Measurements from ENCODE around the gene PRRX2.

The PRRX2 gene

GRCh38 chr9:129697656-129698253 lies 32.3 kb downstream of the PRRX2 start:
- no peak overlapping the region for H3K4me3 ChIP-seq (ENCODE audit: low read depth, low read length)
- no peak for TF ChIP-seq CTCF (IDR thresholded peaks at IDR 0.05; ENCODE audit: borderline replicate concordance, insufficient read depth, low read depth, low read length)

- TF ChIP-seq CTCF (IDR thresholded peaks at IDR 0.05; ENCODE audit: borderline replicate concordance, insufficient read depth, low read depth, low read length), result no peak
- H3K4me3 ChIP-seq (ENCODE audit: low read depth, low read length), result no peak overlapping the region
Measured at GRCh38 chr9:129698254-129698757, 32.9 kb downstream of the PRRX2 start.

- no peak for TF ChIP-seq CTCF (IDR thresholded peaks at IDR 0.05; ENCODE audit: borderline replicate concordance, insufficient read depth, low read depth, low read length)
- H3K4me3 ChIP-seq (ENCODE audit: low read depth, low read length), result no peak overlapping the region
Measured at GRCh38 chr9:129701054-129701453, 35.6 kb downstream of the PRRX2 start.

- TF ChIP-seq CTCF (IDR thresholded peaks at IDR 0.05; ENCODE audit: borderline replicate concordance, insufficient read depth, low read depth, low read length), result no peak
- H3K4me3 ChIP-seq (ENCODE audit: low read depth, low read length), result no peak overlapping the region
Measured at GRCh38 chr9:129701549-129701948, 36.1 kb downstream of the PRRX2 start.

GRCh38 chr9:129702589-129703520 lies 37.4 kb downstream of the PRRX2 start:
- TF ChIP-seq CTCF (IDR thresholded peaks at IDR 0.05; ENCODE audit: borderline replicate concordance, insufficient read depth, low read depth, low read length), result no peak
- H3K4me3 ChIP-seq (ENCODE audit: low read depth, low read length), result no peak overlapping the region

GRCh38 chr9:129703667-129704355 lies 38.4 kb downstream of the PRRX2 start:
- no peak for TF ChIP-seq CTCF (IDR thresholded peaks at IDR 0.05; ENCODE audit: borderline replicate concordance, insufficient read depth, low read depth, low read length)

More at GRCh38 chr9:129703667-129704355, 38.4 kb downstream of the PRRX2 start:
- H3K4me3 ChIP-seq (ENCODE audit: low read depth, low read length), result no peak overlapping the region

Measured in GM12875 (cell line).